Stimulated activated CD4-positive, alpha-beta T cell treated with anti-CD3 and anti-CD28 coated beads, Interleukin-4, amount 100 ng/mL, for 4 hours (primary cell): ENCODE data around the gene C2CD2.
A peak's percentile ranks its signal among the peaks of the same experiment; 100 is the strongest.

Experiments
- DNase-seq, 2 experiments: peaks; one replicate each; pipeline ENCODE4 v3.0.0-alpha.2; 2020

The C2CD2 gene

GRCh38 chr21:41929248-41929647, 24.6 kb downstream of the C2CD2 start:
- no peak for DNase-seq

DNA sequence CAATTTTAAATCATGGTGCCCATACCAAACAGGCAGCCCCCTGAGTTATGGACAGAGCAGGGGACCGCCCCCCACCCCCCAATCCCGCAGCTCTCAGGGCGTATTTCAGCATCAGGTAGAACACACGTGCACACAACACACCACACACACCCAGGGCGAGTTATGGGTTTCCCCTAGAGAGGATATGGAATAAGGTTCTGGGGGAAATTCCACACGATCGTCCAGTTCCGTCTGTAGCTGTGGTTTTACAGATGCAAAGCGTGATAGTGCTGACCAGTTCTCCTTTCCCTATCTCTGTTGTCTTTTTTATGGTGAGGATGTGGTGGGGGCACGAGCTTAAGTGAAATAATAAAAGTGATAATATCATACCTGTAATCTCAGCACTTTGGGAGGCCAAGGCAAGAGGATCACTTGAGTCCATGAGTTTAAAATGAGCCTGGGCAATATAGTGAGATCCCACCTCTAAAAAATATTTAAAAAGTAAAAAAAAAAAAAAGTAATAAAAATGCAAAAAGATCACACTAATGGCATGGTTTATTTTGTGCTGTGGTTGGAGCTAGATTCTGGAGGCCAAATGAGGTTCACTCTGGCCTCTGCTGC, 25.1 kb downstream of the C2CD2 start:
- DNase-seq, result no peak

DNA sequence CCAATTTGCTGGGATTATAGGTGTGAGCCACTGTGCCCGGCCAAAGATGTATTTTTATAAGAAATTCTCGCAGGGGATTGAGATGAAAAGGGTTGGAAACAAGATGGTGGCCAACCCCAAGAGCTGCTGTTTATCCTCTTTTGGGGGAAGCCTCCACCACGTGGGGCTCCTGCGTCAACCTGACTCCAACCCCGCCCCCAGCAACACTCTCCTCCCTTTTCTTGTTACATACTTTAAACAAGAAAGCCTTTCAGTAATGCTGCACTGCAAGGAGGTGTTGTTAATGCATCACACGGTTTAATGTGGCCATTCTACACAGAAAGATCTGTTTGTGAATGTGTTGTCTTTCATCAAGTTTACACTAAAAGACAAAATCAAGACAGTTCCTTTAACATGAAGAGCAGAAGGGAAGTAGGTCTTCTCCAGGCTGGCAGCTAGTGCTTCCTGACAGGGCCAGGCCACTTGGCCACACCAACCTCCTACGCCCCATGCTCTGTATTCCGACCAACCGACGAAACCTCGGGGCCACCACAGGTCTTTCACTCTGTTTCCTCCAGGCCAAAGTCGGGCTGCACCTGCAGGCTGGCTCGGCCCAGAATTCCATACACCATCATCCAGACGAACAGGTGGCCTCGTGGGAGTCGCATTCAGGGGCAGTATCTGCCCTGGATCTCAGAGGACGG, 25.9 kb downstream of the C2CD2 start:
- DNase-seq, result no peak

GRCh38 chr21:41926807-41927171, 27.0 kb downstream of the C2CD2 start:
- DNase-seq, result no peak

GRCh38 chr21:41926117-41926806, 27.6 kb downstream of the C2CD2 start:
- peak; percentile 8 to 21 for DNase-seq

DNA sequence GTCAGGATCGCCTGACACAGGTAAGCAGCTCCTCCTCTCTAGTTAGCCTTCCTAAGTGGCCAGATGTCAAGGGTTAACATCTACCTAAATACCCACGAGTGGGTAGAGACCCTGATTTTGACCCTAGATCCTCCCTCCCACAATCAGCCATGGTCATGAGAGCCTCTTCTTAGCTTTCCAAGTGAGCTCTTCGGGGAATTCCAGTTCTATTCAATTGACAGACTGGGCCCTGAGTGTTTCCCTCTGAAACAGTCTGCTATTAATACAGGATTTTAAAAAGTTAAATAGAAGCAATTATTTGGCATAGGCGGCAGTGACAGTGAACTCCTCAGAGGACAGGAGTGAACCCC, 28.1 kb downstream of the C2CD2 start:
- DNase-seq, result no peak

GRCh38 chr21:41924368-41924754, 29.5 kb downstream of the C2CD2 start:
- no peak for DNase-seq

DNA sequence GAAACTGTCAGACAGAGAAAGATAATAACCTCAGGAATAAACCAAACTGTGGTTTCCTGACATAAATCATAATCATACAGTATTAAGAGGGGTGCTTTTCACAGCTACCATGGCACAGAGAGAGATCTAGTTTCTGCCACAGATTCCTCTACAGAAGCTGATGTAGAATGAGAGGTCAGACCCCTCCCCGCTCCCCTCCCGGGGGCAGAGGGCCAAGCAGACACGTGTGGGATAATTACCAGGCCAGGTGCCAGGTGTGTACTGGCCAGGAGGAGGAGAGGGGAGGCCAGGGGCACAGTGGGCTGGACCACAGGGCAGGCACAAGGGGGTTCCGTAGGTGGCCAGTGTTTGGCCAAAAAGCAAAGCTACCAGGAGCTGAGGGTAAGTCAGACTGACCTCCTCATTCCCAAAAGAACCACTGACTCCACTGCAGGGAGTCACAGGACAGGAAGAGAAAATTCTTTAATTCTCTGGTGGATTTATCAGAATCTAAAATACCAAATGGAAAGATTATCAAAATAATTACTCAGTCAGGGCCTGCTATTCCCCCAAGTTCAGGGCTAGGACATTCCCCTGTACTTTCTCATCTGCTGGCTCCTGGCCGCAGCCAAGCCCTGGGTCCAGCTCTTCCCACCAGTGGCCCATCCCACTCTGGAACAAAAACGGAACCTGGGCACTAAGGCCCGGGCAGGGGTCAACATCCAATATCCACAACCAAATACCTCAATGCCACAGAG, 30.0 kb downstream of the C2CD2 start:
- DNase-seq, result no peak

DNA sequence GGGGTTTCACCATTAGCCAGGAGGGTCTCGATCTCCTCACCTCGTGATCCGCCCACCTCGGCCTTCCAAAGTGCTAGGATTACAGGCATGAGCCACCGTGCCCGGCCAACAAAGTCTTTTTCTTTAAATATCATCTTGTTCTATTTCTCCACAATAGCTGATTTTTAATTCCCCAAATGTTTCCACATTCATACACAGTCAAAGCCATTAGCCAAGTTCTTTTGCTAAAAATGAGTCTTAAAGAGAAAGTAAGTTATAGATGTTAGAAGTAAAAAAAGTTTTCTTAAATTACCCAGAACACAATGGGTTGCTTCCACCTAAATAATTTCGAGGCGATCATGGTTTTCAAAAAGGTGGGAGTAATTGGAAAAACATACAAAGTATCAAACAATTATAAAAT, 30.6 kb downstream of the C2CD2 start:
- no peak for DNase-seq

DNA sequence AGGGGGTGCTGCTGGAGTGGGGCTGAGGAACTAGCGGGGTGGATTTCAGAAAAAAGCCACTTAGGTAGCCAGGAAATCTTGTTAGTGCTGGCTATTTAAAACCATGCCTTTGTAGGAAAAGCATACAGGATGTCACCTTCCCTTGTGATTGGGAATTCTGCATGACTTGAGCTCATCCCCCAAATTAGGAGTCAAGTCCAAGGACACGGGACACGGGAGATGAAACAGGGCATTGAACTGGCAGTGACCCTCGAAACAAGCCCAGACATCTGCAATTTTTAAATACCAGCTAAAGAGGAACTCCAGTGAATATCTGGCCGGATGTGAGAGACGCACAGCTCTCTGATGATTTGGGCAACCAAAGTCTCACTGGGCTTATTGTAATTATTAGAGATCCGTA, 32.8 kb downstream of the C2CD2 start:
- no peak for DNase-seq

DNA sequence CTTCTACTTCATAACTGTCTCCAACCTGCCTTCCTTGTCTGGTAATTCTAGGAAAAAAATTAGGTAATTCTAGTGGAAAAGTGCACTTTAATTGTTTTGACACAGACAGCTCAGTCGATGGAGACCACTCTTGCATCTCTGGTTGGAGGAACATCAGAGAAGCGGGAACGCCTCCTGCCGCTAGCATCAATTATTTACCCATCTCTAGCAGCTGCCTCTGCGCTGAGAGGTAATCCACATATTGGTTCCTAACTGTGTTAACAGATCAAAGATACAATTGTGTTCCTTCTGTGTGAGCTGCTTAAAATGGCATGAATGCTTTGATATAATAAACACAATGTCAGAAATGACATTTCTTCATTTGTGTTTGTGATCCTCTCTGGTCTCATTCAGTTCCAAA, 33.3 kb downstream of the C2CD2 start:
- DNase-seq, result no peak

DNA sequence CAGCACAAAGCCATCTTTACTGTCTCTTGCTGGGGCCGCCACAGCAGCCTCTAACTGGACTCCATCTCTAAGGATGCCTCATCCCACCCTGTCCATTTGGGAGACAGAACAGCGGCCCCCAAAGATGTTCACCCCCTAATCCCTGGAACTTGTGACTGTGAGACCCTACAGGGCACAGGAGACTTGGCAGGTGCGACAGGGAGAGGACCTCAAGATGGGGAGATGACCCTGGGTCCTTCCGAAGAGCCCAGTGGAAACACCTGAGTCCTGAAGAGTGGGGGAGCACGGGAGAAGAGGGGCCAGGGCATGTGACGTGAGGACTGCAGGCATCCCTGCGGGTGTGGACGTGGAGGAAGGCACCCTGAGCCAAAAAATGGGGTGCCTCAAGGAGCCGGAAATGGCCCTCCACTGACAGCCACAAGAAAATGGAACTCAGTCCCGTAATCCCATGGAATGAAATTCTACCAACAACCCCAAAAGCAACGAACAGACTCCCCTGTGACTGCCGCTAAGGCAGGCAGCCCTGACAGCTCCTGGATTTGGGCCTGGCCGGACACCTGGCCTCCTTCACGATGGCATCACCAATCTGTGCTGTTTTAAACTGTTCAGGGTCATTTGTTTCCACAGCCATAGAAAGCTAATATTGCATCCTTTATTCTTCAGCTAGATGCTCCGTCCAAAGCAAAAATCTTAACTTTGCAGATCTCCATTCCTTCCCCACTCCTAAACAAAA, 34.0 kb downstream of the C2CD2 start:
- DNase-seq, result no peak

- DNase-seq, result no peak
These were observed 35.1 kb downstream of the C2CD2 start for GRCh38 chr21:41918561-41919358.

DNA sequence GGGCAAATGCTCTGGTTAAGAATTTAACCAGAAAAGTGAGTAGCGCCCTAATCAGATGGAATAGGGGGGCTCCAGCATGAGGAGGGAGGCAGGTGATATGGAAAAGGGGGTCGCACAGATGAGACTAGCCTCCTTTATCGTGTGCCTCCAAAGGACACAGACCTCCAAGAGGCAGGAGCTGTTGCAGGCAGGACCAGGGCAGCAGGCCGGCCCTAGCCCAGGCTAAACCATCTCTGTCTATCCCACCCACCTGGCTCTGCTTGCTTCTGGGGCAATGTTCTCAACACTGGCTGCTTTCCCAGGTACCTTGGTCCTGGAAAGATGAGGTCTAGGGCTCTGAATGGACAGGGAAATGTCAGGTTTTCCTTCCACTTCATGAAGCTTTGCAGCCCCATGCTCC, 36.3 kb downstream of the C2CD2 start:
- no peak for DNase-seq

DNA sequence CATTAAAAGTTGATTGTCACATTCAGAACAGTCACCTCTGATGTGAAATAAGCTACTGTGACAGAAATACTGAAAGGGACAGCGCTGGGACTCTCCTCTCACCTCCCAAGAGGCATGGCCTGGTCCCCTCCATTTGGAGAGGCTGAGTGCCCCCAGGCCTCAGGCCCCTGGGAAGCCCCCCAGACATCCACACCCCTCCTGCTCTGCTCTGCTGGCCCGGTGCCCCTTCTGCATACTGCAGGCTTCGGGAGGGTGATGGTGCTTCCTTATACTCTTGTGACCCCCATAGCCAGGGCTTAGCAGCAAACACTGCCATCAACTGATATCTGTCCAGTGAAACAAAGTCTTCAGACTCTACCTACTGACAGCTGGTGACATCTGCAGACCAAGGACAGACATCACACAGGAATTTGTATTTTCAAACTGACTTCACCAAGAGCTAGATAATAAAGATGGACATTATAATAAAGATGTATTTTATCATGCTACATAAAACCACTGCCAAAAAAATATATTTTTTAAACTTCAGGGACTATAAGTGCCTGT, 36.9 kb downstream of the C2CD2 start:
- DNase-seq, result no peak

DNA sequence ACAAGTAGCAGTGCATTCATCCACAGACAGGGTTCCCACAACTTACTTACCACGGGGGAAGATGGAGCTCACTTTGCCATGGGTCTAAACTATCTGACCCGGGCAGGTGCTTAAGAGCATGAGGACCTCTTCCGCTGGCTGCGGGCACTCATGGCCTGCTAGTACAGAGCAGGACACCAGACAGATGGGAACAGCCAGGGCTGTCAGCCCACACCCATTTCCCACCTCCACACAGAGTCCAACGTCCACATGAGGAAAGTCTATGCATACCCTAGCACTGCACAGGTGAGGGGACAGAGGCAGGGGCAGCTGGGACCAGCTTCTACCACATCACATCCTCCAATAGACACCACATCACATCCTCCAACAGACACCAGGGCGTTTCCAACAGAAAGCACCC, 38.9 kb downstream of the C2CD2 start:
- DNase-seq, result no peak

- DNase-seq, result no peak
These were observed 39.5 kb downstream of the C2CD2 start for GRCh38 chr21:41914358-41914757.

DNA sequence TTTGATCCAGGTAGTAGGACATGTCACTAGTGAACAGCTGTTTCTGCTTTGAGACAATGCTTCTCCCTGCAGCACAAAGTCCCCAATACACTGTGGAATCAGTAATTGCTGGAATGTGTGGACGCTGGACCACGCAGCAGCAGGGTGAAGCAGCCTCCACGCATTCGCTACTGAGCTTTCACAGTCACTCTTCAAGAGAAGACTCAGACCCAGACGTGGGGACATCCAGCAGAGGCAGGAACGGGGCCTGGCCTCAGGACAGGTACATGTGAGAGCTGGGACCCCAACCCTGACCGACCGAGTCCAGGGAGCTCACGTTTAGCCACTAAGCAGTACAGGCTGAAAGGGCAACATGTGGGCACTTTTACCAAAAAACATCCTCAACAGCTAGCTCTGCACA, 40.6 kb downstream of the C2CD2 start:
- no peak for DNase-seq

DNA sequence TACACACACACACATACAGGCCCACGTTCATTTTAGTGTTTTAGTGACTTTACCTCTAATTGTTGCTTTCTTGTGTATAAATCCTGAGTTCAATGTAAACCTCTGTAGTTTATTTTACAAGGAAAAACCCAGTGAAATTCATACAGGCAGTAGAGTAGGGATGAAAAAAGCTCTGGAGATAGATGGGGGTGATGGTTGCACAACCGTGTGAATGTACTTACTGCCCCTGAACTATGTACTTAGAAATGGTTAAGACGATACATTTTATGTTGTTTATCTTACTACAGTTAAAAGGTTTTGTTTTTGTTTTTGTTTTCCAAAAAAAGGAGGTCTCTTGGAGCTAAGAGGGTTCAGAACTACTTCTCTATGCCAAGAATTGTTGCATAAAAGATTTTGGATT, 45.0 kb downstream of the C2CD2 start:
- no peak for DNase-seq

DNA sequence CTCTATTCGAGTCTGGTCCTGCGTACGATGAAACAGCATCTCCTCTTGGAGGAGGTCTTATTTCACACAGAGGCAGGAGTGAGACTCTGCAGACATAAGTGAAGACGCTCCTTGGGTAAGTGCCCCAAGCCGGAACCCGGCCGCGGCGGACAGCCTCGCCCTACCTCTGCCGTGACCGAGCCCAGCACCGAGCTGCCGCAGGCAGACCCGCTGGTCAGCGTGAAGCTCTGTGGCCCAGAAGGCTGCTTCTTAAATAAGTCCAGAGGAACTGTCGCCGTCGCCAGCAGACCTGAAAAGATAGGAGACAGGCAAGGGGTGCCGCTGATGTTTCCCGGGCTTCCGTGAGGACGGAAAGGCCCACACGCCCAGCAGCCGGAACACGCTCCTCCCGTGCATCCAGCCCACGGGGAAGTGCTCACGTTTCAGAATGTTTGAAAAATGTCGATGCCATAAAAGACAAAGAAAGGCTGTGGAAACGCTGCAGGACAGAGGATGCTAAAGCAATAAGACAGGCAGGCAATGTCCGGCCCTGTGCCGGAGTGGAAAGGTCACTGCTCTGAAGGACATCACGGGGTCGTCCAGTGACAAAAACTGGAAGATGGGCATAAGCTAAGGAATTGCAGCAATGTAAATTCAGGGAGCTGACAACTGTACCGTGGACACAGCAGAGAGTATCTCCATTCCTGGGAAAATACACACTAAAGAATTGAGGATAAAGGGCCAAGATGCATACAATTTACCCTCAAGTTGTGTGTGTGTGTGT, 46.1 kb downstream of the C2CD2 start:
- no peak for DNase-seq

DNA sequence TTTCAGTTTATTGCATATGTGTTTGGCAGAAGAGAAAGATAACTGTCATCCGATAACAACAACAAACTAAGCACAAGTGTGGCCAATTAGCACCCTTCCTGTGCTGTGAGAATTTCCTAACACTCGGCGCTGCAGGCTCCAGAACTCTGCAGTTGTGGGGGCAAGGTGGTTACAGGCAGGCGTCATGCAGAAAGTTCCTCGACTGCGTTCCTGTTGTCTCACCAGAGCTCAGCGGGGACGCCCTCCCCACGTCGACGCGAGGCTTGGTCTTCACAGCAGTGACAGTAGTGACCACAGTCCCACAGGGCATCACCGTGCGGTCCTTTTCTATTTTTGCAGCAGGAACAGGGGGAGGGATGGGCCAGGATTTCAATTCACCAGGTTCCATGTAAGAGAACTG, 47.0 kb downstream of the C2CD2 start:
- no peak for DNase-seq
